ENCODE results near the gene RNF223.
"Not testable (repeated sequence)": the region's sequence is repeated elsewhere in the genome, so short reads cannot be mapped to it uniquely, and the experiment has no call there.

The RNF223 gene

GRCh38 chr1:1043411-1043810 is 30.7 kb downstream of the RNF223 start:
- DNase-seq = no peak

GRCh38 chr1:1042835-1043234 is 31.3 kb downstream of the RNF223 start:
- no peak for DNase-seq

GRCh38 chr1:1041873-1042272 is 32.2 kb downstream of the RNF223 start:
- DNase-seq = no peak

GRCh38 chr1:1041092-1041523 is 33.0 kb downstream of the RNF223 start:
- DNase-seq = no peak

GRCh38 chr1:1040004-1040991 is 33.8 kb downstream of the RNF223 start:
- peak; percentile 71 to 92 (median 78) for DNase-seq

GRCh38 chr1:1039145-1039910 is 34.8 kb downstream of the RNF223 start:
- peak in 1 of 5 donors; percentile 57 for DNase-seq

- no peak for DNase-seq
These were observed 35.4 kb downstream of the RNF223 start for GRCh38 chr1:1038694-1039093.

- no peak for DNase-seq
These were observed 36.5 kb downstream of the RNF223 start for GRCh38 chr1:1037366-1038327.

GRCh38 chr1:1035291-1035943 is 38.7 kb downstream of the RNF223 start:
- DNase-seq = no peak

GRCh38 chr1:1034439-1034781 is 39.7 kb downstream of the RNF223 start:
- DNase-seq = no peak

- no peak for DNase-seq
These were observed 40.2 kb downstream of the RNF223 start for GRCh38 chr1:1033731-1034438.

GRCh38 chr1:1033009-1033587 is 41.0 kb downstream of the RNF223 start:
- peak; percentile 60 to 87 (median 71) for DNase-seq

GRCh38 chr1:1032424-1032823 is 41.7 kb downstream of the RNF223 start:
- DNase-seq = no peak

GRCh38 chr1:1031659-1032235 is 42.4 kb downstream of the RNF223 start:
- no peak for DNase-seq

- not testable (repeated sequence) for DNase-seq
These were observed 43.0 kb downstream of the RNF223 start for GRCh38 chr1:1030867-1031658.

GRCh38 chr1:1027791-1028190 is 46.3 kb downstream of the RNF223 start:
- DNase-seq = peak in 1 of 5 donors; percentile 3

- no peak for DNase-seq
These were observed 47.3 kb downstream of the RNF223 start for GRCh38 chr1:1026599-1027413.

GRCh38 chr1:1025730-1026129 is 48.4 kb downstream of the RNF223 start:
- DNase-seq = no peak
